Neural cell (in vitro differentiated cells): ENCODE results near the gene TFPI.

Experiments used
- EZH2 ChIP-seq: fragments of 200-600, 300-800 bp; shearing (Covaris generic), sonication (generic); IDR thresholded peaks from 2 replicates; pipeline ENCODE4 v1.6.1; 2014; ENCODE audit warnings: antibody characterized with exemption, low read length, borderline replicate concordance, mild to moderate bottlenecking; ENCODE audit not compliant: insufficient read depth, poor library complexity, severe bottlenecking
- TF ChIP-seq, protein P1 (sequence below): fragments of 450-650 bp; IDR thresholded peaks from 2 replicates; pipeline ENCODE4 v1.5.1; 2014; ENCODE audit warnings: antibody characterized with exemption, mild to moderate bottlenecking, moderate library complexity; ENCODE audit not compliant: poor library complexity, severe bottlenecking

- TF ChIP-seq, protein P1, sequence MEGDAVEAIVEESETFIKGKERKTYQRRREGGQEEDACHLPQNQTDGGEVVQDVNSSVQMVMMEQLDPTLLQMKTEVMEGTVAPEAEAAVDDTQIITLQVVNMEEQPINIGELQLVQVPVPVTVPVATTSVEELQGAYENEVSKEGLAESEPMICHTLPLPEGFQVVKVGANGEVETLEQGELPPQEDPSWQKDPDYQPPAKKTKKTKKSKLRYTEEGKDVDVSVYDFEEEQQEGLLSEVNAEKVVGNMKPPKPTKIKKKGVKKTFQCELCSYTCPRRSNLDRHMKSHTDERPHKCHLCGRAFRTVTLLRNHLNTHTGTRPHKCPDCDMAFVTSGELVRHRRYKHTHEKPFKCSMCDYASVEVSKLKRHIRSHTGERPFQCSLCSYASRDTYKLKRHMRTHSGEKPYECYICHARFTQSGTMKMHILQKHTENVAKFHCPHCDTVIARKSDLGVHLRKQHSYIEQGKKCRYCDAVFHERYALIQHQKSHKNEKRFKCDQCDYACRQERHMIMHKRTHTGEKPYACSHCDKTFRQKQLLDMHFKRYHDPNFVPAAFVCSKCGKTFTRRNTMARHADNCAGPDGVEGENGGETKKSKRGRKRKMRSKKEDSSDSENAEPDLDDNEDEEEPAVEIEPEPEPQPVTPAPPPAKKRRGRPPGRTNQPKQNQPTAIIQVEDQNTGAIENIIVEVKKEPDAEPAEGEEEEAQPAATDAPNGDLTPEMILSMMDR, result no peak
- TF ChIP-seq EZH2, result no peak
Measured at GRCh38 chr2:187550857-187551256, 3.4 kb downstream of the TFPI start.
